GM19324 (cell line): ENCODE results near the gene SLC22A12.

Source experiments
- ATAC-seq: cut with Tn5 transposase; IDR thresholded peaks from one replicate; pipeline ENCODE4 v1.9.1; 2021; ENCODE audit warnings: mild to moderate bottlenecking, moderate library complexity; ENCODE audit not compliant: unreplicated experiment, low FRiP score

The SLC22A12 gene

DNA sequence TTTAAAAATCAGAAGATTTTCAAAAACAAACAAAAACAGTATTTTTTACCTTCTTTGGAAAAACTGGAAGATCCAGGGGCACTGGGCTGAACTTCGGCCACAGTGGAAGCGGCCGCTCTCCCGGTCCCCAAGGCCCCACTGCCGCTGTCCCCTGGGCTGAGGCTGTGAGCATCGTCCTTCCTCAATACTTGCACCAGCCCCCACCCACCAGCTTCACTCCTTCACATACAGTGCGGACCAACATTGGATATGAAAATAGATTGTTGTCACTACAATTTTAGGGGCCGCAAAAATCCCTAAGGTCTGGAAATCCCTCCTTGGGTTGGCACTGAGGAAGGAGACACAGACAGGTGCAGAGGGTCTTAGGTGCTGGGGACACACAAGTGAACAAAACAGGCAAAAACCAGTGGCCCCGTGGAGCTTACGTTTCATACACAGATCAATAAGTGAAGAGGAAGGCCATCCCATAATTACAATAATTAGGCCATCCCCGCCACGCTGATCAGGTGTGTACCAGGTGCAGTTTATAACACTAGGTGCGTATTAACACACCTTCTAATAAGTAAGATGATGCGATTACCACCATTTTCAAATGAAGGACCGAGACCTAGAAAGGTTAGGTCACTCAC is 28.2 kb upstream of the SLC22A12 start:
- ATAC-seq: no peak

DNA sequence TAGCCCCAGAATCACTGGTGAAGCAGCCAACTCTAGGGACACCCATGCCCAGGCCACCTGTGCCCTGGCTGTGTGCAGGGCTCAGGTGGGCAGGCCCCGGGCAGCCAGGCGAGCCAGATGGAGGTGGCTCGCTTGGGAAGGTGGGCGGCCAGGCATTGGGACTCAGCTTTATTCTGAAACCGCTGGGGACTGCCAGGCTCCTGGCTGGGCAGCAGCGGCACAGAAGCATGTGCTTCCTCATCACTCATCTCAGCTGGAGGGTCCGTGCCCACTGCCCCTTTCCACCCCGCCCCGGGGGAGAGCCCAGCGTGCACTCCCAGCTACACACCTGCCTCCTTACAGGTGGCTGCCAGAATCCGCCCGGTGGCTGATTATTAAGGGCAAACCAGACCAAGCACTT is 27.1 kb upstream of the SLC22A12 start:
- no peak for ATAC-seq

DNA sequence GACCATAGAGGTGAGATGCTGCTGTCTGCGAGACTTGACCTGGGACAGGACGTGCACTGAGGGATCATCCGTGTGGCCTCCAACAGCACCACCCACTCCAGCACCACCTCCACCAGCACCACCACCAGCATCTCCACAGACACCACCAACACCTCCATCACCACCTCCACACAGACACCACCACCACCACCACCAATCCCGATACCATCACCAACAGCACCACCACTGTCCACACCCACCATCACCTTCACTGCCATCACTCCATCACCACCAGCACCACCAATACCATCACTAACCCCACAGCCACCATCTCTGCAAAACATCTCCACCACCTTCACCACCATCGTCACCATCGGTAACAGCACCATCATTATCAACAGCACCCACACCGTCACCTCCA is 26.6 kb upstream of the SLC22A12 start:
- no peak for ATAC-seq

DNA sequence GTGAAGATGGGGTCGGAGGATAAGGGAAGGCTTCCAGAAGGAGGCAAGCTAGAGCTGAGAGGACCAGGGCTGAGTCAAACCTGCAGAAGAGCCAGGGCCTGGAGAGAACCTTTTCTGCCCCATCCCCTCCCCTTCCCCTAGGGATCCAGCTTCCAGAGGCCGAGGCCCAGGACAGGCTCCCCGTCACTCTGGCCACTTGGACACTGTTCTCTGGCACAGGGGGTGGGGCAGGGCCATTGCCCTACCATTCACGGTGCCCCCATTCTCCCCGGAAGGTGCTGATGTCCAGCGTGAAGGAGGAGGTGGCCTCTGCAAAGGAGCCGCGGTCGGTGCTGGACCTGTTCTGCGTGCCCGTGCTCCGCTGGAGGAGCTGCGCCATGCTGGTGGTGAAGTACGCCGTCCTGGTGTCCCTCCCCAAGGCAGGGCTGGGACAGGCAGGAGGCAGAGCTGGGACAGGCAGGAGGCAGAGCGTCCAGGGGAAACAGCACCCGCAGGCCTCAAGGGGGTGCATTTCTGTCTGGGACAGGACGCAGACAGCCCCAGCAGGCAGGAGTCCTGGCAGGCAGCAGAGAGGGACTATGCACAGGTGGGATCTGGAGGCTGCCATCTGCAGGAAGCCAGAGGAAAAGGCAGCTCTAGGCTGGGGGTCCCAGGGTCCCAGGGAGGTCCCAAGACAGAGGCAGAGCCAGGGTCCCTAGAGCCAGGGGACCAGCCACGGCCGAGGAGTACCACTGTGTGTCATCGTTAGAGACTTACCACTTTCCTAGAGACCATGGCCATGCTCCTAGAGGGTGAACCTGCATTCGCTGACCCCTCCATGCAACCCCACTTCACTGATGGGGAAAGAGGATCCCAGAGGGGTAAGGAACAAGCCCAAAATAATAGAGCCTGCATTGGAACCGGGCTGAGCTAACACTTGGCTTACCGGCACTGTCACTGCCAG is 25.8 kb upstream of the SLC22A12 start:
- ATAC-seq: no peak

DNA sequence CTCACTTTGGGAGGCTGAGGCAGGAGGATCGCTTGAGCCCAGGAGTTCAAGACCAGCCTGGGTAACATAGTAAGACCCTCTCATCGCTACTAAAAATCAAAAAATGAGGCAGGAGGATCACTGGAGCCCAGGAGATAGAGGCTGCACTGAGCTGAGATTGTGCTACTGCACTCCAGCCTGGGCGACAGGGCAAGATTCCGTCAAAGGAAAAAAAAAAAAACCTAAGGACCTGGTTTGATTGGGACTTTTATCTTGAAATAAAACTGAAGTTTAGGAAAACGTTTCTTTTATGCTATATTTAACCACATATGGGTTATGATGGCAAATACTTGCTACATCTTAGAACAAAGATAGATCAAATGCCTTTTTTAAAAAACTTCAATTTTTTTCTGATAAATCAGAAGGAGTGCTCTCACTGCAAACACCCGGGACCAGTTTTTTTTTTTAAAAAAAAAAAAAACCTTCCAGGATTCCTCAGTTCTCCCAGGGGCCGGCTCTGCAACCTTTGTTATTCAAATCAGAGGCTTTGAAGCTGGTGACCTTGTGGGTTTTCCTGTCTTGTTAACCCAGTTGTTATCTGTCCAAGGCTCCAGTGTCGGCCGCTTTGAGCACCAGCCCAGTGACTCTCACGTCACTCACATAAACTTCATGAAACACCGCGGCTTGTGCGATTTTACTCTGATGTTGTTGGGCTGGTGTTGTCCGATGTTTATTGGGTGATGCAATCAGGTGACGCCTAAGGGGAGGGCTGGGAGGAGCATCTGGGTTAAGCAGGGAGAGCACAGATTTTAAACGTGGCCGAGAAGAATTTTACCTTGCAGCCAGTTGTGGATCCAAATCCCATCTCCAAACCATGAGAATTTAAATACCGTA is 24.7 kb upstream of the SLC22A12 start:
- ATAC-seq: no peak

DNA sequence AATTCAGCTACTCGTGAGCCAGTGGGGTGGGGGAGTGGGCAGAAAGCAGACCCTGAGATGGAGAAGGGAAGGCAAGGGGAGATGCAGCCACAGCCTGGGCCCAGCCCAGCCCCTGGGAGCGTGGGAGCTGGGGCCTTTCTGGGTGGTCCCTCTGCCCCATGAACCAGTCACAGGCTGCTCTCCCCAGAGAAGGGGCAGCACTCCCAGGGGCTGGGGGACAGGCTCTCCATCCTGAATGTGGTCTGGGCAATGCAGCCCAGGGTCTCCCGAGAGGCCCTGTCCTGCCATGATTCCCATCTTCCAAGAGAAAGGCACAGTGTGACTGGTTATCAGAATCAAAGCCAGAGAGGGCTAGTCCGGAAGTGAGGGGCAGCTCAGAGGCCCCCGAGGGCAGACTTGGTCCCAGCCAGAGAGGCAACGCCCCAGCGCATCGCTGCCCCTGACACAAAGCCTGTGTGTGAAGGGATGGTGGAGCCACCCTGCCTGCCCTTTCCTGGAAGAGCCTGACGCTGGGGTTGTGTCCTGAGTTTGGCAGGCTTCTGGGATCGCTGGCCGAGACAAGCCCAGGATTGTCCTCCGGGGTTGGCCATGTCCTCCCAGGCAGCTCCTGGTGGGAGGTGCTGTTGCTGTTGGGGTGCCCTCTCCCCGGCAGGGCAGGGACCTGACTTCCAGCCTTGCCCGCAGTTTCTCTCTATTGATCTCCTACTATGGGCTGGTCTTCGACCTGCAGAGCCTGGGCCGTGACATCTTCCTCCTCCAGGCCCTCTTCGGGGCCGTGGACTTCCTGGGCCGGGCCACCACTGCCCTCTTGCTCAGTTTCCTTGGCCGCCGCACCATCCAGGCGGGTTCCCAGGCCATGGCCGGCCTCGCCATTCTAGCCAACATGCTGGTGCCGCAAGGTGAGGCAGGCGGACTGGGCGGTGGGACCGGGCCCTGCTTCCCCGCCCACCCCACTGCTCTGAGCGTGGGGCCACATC is 23.8 kb upstream of the SLC22A12 start:
- ATAC-seq: no peak

DNA sequence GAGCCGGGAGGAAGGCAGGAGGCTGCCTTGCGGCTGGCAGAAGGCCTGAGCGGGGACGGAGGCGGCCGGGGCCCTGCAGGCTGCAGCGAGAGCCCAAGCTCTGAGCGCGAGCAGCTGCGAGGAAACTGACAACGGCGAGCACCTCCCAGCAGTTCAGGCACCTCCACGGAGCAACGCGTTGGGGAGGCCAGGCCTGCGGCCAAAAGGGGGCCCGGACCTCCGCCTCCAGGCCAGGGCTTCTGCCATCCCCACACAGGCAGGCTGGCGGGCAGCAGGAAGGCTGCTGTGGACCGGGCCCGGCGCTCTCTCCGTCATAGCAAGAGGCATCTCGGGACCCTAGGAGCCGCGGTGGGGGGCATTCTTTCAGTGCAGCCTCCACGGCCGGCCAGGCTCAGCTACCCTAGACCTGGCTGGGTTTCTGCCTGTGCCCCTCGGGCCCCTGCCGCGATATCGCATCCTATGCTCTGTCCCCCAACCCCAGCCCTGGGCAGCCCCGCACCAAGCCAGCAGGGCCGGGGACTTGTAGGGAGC is 22.9 kb upstream of the SLC22A12 start:
- no peak for ATAC-seq

DNA sequence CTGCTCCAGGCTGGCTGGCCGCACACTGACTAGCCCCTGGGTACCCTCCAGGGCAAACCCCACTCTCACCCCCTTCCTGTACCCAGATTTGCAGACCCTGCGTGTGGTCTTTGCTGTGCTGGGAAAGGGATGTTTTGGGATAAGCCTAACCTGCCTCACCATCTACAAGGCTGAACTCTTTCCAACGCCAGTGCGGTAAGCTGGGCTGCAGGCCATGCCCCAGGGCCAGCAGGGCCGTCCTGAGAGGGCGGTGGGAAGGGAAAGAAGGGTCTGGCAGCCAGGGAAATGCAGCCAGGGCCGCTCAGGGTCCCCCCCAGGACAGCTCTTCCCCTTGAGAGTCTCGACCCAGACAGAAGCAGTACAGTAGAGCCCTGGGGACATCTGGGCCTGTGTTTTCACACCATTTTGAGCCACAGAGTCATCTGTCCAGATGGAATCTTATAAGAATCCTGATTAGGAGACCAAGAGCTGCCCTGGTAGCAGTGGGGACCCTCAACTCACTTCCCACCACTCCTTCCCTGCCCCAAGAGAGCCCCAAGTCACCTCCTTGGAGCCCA is 22.4 kb upstream of the SLC22A12 start:
- ATAC-seq: no peak

DNA sequence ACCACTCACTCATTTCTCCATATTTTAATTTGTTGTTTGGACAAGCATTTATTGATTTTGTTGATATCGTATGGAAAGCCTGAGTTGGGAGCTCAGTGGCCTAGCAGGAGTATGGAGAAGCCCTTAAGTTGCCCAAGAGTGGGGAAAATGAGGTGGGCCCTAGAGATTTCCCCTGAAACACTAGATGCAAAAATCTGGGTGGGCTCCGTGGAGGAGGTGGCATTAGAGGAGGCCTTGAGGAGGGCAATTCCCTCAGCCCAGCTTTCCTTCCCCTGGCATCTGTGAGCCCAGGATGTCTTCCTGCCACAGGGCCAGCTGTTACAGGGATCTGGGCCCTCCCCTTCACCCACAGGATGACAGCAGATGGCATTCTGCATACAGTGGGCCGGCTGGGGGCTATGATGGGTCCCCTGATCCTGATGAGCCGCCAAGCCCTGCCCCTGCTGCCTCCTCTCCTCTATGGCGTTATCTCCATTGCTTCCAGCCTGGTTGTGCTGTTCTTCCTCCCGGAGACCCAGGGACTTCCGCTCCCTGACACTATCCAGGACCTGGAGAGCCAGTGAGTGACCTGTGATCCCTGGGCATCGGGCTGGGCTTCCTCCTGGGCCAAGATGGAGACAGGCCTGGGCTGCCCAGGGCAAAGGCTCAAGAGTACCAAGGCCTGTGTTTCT is 21.6 kb upstream of the SLC22A12 start:
- no peak for ATAC-seq

DNA sequence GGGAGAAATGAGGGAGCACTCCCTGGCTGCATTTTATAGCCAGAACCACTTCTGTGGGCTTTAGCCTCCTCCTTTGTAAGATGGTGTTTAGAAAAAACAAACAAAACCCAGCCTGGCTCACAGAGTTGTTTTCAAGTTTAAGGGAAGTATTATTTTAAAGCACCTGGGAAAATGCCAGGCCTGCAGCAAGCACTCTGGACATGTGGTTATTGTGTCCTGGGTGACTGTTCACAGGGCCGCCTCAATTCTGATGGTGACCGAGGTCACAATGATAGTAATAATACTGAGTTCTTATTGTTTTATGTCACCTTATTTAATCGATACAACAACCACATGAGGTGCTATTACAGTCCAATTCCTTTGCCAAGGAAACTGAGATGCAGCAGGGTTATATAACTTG is 20.7 kb upstream of the SLC22A12 start:
- ATAC-seq: no peak

DNA sequence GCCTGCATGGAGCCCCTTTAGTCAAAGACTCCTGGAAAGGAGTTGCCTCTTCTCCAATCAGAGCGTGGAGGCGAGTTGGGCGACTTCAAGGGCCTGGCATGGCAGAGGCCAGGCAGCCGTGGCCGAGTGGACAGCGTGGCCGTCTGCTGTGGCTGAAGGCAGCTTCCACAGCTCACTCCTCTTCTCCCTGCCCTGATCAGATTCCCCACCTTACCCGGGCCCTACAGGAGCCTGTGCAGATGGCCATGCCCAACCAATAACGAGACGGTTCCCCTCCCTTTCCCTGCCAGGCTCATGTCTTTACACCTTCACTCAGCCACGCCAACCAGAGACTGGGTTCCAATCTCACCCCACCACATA is 20.0 kb upstream of the SLC22A12 start:
- no peak for ATAC-seq

DNA sequence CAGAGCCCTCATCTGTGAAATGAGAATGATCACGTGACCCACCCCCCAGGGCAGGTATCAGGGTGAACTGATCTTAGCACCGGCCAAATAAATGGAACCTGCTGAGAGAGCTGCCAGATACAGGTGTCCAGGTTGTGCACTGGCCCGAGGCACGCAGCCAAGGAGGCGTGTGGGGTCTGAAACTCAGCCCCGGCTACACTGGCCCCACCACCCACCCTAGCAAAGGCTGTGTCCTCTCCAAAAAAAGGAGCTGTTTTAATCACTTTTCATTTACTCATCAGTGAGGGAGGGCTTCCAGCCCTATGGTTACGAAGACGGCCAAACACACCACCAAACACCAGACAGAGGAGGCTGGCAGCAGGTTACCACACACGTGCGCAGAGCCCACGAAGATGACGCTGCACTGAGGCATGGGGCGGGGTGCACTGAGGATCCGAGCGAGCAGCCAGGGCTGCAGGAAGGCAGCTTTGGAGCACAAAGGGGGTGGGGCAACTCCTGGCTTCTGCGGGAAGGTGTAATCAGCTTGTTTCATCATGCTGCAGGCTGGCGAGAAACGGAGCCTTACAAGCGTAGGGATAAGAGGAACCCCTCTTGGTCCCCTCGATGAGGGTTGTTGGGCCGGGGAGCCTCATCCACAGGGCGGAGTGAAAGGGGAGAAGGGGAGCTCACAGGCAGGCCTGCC is 19.5 kb upstream of the SLC22A12 start:
- ATAC-seq: no peak

DNA sequence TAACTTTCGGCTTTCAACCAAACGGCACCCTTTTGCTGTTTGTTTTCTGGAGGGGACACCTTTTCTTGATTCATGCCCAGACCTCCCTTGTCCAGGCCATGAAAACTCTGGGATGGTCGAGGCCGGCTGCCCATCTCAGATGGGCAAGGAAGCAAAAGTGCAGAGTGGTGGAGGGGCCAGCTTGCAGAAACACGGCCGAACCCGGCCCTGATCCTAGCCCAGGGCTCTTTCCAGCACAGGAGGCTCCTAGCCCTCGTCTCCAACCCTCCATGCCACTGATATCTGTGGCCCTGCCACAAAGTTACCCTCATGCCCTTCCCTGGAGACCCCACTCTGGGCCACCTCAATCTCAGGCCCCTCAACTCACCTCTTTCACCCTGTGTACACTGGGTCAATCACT is 18.9 kb upstream of the SLC22A12 start:
- no peak for ATAC-seq

DNA sequence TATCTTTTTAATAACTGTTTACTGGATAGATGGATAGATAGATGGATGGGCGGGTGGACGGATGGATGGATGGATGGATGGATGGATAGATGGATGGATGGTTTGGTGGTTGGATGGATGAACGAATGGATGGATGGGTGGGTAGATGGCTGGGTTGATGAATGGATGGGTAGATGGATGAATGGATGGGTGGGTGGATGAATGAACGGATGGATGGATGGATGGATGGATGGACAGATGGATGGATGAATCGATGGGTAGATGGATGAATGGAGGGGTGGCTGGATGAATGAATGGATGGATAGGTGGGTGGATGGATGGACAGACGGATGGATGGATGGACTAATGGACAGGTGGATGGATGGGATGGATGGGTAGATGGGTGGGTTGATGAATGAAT is 13.8 kb upstream of the SLC22A12 start:
- no peak for ATAC-seq

DNA sequence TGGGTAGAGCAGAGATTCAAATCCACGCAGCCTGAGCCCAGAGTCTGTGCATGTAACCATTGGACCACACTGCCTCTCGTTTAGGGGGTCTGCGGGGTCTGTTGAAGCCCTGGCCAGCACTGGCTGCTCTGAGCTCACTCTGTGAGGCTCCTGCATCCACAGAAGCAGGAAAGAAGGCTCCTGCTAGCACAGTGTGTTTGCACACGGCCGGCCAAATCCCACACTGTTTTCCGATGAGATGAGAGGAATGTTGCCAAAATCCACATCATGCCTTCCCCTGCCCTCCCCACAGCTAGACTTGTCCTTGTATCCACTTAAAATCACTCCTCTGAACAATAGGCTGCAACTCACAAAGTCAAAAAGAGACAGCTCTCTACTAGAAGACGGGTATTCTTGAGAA is 10.6 kb upstream of the SLC22A12 start:
- no peak for ATAC-seq

DNA sequence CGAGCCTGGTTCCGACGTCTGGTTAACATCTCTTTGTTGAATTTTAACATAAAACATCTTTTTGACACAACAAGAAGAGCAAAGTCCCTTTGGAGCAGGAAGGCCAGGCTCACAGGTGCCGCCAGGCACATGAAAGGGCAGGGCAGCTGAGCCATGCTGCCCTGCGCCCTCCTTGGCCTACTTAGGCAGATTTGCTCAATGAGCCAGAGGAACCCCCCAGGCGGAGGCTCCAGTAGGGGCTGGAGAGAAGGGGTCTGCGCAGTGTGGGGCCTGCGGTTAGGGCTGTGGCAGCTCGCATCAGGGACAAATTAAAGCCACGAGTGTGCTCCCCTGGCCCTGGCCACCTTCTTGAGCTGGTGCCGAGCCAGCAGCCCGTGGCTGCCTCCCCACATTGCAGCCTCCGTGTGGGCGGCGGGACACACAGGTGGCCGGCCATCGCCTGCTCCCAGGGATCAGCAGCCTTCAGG is 9.9 kb upstream of the SLC22A12 start:
- ATAC-seq: no peak

DNA sequence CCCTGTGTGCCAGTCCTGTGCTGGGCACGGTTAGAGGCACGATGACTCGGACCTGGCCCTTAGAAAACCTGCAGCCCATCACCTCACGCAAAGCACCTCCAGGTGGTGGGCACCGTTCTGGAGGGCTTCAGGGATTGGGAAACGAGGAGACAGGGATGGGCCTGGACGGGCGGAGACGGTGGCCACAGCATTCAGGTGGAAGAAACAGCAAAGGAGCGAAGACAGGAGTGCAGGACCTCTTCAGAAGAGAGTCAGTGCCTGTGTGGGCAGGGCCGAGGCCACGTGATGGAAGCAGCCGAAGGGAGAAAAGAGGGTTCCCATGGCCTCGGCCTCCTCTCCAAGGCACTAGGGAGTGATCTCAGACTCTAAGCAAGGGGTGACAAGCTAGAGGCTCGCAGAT is 8.1 kb upstream of the SLC22A12 start:
- no peak for ATAC-seq
